Measurements from ENCODE around the gene IL37.

Gene IL37, protein sequence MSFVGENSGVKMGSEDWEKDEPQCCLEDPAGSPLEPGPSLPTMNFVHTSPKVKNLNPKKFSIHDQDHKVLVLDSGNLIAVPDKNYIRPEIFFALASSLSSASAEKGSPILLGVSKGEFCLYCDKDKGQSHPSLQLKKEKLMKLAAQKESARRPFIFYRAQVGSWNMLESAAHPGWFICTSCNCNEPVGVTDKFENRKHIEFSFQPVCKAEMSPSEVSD

DNA sequence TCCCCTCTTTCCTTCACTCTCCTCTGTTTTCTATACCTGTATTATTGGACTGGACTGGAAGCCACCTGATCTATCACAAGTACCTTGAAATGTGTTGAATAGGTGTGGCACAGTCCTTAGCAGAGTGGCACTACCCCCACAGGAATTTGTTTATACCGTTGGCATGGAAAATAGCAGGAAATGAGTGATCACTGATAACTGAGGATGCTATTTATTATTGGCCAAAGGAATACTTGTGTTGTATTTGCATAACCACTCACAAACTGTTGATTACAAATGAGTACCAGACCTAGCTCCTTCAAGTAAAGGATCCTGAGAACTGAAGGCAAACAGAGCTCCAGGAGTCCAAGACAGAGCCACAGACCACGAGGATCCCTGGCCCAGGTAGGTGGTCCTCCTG is at the start of gene IL37:
Gene IL37, plus strand, starts transcription at position 301 of the 400 bp plus-strand sequence. CDS start 1,848 bp downstream, outside the sequence.
- no peak for ATAC-seq

DNA sequence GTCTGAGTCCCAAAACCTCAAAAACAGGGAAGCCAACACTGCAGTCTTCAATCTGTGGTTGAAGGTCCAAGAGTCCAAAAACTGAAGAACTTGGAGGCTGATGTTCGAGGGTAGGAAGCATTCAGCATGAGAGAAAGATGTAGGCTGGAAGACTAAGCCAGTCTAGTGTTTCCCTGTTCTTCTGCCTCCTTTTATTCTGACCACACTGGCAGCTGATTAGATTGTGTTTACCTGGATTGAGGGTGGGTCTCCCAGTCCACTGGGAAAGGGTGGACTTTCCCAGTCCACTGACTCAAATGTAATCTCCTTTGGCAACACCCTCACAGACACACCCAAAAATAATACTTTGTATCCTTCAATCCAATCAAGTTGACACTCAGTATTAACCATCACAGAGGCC is 46.9 kb upstream of the IL37 start:
- no peak for ATAC-seq

DNA sequence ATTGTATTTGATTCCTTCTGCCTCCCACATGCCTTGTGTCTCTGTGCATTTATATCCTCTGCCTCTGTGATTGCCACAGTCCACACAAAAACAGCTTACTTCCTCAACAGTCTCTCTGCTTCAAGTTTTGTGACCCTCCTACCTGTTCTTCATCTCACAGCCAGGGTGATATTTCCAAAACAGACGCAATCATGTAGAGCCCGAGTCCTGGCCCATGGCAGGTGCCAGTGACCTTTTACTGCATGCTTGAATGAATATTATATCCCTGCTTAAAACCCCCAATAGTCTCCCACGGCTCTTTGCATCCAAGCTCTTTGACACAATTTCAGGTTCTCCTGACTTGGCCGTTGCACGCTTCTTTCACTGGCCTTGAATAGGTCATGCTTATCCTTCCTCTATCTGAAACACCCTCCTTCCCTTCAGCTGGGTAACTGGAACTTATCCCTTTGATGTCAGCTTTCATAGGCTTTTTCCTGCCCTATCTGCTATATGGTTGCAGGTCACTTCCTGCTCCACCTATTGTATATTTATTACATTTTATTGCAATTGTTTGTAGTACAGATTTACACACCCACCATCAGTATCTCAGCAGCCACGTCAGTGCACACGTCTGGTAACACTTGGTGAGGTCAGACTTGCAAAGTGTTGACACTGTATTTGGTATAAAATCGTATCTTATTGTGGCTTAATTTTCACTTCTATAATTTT is 44.7 kb upstream of the IL37 start:
- no peak for ATAC-seq

DNA sequence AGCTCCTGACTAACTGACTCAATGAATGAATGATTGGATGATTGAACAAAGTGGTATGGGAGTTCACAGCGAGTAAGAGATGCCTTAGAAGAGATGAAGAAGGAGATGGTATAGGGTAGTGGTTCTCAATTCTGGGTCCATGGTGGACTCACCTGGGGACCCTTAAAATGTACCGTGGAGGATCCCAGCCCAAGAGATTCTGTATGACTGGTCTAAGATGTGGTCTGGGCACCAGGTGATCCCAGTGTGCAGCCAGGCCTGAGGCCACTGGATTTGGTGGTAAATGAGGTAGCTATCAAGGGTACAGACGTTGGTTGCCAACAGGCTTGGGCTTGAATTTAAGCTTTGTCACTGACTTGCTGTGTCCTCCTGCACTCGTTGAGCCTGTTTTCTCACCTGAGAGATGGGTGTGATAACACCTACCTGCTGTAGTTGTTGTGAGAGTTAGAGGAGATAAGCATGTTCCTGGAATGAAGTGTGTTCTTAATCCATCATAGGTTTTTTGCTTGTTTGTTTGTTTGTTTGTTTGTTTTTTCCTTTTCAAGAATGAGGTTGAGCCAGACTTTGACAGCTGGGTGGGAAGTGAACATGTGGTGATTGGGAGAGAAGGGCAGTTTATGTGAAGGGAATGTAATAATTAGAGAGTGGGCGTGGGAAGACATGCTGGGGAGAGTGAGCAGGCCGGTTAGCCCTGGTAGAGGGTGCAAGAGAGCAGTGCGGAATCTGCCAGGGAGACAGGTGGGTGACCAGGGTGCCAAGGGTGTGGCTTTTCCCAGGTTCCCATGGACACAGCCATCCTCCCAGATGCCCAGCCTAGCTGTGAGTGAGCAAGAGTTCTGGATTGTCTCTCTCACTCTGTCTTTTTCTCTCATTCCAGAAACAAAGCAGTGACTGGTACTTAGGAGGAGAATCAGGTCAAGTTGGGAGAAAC is 43.0 kb upstream of the IL37 start:
- ATAC-seq: no peak

DNA sequence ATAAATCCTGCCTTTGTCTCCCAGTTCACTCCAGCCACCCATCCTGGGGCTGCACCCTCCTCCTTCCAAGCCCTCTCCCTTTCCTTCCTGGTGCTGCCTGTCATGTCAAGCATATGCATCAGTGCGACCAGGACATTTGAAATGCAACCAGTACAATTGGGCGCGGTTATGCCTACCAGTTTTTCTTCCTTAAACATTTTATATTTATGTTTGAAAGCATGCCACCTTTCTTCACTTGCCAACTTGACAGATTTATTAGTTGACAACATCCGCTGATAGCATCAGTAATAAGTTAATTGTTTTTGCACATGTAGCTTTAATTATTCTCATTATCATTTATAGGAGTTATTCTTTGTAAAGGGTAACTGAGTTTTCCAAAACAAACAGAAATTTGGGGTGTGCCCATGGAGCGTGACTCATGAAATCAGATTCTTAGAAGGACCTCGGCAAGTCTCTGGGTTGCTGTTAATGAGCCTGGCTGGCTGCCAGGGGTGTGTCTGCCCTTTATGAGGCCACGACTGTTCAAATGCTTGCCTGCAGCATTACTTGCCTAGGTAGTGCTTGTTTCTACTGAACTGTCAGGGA is 41.6 kb upstream of the IL37 start:
- ATAC-seq: peak in 1 of 2 donors; percentile 74

DNA sequence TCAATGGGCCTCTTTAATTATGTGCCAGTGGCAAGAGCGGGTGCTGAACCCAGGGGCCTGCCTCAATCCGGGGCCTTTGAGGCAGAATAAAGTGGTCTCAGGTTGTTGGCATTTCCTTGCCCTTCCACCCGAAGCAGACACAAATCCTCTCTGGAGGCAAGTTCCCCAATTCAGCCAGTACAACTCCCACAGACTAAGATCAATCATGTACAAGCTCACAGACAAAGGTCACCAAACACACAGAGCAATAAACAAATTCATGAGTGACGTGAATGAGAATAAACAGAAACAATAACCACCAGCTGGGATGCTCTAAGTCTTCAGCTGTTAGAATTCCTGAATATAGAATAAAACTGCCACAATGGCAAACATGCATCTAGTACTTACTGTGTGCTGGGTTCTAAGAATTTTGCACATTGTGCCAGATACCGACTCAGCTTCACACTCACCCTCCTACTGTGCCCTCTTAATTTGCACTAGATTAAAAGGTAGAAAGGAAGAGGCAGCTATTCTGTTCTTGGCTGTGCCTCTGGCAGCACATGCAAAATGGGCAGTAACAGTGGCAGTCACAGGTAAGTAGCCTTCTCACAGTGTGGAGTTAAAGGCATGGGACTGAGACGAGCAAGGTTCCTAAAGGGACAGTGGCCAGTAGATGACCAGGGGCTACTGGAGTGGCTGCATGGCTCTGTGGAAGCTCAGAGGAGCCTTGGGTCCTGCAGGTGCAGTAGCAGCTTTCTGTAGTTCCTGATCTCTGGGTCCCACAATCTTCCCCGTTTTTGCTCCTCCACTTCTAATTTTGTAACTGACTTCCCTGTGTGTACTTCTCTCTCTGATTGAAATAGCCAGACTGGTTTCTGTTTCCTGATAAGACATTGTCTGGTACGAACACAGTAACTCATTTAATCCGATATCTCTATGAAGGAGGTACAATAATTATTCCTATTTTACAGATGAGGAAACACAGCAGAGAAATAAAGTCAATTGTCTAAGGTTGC is 39.8 kb upstream of the IL37 start:
- ATAC-seq: no peak

DNA sequence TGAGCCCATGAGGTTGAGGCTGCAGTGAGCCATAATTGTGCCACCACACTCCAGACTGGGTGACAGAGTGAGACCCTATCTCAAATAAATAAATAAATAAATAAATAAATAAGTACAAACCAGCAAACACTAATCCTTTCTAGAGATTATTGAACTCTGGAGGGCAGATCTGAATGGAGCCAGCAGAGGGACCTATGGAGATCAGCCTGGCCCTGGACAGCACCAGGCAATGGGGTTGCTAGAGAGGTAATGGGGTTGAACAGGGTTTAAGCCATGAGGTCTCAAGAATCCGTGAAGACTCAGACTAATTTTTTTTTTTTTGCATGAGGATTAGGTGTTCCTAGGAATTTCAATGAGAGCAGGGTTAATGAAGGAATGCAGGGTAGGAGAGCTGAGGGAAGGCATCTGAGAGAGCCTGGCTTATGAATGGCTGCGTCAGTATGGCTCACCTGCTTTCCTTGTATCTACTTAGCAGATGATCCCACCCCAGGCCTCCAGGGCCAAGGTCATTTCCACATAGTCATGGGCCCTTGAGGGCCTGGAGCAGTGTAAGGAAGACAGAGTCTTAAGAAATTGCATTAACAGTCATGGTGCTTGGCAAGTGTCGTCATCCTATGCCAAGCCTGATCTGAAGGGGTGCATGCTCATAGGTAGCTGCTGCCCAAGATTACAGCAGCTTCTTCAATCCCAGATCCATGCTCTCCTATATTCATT is 34.6 kb upstream of the IL37 start:
- ATAC-seq: no peak

DNA sequence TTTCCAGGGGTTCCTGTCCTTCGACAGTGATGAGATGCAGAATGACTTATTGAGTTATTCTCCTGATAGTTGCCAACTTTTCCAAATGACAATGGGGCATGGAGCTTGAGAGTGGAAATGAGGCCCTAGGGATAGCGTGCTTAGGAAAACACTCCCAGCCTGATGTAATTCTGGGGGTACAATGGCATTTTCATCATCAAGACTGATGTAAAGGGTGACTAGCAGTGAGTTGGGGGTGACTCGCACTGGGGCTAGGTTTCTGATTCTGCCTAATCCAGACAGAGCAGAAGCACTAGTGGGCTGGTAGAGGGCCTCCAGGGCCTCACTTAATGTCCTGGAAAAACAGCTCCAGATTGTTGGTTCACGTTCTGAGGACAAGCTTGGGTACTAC is 34.0 kb upstream of the IL37 start:
- ATAC-seq: no peak

DNA sequence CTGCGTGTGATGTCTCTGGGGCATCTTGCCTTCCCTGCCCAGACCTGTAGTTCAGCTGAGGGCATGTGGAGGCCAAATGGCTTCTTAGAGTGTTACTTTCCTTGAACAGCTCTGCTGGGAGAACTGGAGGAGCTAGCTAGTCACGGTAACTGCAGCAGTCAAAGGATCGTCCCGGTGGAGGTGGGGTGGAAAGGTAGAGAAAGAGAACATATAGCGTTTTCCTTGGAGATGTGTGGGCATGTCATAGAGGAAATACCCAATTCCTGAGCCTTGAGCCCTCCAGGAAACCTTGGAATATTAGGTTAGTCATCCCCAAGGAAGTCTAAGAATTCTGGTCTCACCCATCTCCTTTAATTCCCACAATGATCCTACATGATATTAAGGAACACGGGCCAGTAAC is 33.5 kb upstream of the IL37 start:
- ATAC-seq: no peak

DNA sequence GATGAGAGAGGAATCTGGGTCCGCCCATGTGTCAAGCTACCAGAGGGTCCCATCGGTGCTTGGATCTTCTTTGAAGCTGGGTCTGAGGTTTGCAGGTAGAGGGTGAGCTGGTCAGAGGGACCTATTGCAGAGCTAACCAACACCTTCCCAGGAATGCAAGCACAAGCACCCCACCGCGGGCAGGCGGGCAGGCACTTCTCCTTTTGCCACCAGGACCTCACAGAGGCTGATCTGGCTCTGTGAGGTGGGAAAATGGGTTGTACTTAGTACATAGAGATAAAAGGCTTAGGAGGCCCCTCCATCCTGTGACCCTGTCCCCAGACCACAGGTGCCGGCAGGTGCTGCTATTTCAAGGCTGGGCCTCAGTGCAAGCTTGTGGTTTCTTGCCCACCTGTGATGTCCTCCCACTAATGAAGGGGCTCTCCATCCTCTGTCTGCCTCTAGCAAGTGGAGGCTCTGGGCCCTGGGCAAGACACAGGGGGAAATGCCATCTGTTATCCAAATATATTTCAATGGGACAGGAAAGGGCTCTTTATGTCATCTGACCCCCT is 31.4 kb upstream of the IL37 start:
- no peak for ATAC-seq

DNA sequence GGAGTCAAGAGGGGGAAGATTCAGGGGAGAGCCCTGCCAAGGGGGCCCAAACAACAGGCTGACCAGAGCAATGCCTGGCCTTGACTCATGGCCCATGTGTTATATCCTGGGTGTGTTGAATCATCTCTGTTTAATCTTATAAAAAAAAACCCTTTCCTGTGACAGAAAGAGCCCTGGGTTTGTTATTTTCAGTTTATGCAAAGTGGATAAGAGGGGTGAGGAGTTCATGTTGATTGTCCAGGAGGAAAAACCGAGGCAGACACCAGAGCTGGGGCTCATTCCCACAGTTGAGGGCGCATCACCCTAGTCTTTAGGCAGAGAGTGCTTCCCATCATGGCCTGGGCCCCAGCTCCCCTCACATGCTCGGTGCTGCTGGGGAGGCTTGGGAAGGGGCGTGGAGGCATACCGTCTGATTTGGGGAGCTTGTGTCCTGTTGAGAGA is 30.9 kb upstream of the IL37 start:
- ATAC-seq: peak; percentile 48 to 54

DNA sequence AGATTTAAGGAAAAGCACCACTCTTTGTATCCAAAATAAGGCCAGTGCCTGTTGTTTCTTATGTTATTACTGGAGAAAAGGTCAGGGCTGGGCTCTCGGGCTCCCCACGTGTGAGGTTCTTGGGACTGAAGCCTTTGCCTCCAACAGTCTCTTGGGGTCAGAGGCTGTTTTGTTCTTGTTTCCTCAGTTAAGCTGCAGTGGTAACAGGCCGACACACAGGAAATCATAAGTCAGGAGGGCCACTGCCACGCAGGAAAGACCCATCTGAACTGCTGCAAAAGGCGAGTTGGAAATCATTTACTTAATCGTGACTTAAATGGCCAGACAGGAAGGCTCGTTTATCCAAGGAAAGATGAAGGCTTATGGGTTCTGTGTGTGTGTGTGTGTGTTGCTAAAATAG is 30.3 kb upstream of the IL37 start:
- no peak for ATAC-seq

DNA sequence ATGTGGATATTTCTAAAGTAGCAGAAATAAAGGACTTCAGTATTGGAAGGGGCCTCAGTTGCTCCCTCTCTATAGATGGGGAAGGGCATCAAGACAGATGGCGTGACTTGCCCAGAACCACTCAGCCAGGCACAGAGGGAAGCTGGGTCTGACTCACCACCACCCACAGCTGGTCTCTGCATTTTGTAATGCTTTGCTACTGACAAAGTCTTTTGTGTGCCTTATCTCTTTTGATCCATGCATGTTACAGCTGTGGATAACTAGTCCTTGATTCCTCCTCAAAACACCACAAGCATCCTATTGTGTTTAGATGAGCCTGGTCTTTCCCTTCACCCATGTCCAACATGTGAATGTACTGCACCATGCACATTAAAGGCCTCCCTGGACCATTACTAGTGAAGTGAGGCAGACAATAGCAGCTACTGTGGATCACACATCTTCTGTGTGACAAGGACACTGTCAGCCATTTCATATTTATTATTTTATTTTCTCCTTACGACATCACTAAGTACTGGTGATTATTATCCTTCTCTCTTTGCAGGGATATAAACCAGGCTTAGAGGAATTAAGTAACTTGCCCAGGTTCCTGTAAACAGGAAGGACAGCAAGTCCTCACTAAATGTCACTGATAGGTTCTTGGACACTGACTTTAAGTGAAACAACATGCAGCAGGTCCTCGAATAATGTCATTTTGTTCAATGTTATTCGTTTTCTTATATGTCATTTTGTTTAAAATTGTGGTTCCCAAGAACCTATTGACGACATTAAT is 29.6 kb upstream of the IL37 start:
- peak; percentile 72 to 76 for ATAC-seq

DNA sequence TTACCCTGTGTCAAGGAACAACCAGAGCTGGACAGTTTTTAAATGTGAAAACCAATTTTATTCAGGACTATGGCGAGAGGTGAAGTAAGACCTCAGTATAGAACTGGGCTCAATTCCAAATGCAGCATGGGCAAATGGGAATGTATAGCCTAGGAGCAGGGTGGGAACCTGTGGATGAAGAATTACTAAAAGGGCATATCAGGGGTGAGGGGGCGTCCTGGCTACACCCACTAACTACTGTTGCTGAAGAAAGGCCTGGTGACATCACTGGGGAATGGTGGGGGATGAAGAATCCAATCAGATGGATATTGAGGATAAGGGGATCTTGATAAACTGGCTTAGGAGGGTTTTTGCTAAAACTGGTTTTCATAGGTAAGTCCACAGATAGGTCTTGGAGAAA is 27.3 kb upstream of the IL37 start:
- ATAC-seq: no peak

DNA sequence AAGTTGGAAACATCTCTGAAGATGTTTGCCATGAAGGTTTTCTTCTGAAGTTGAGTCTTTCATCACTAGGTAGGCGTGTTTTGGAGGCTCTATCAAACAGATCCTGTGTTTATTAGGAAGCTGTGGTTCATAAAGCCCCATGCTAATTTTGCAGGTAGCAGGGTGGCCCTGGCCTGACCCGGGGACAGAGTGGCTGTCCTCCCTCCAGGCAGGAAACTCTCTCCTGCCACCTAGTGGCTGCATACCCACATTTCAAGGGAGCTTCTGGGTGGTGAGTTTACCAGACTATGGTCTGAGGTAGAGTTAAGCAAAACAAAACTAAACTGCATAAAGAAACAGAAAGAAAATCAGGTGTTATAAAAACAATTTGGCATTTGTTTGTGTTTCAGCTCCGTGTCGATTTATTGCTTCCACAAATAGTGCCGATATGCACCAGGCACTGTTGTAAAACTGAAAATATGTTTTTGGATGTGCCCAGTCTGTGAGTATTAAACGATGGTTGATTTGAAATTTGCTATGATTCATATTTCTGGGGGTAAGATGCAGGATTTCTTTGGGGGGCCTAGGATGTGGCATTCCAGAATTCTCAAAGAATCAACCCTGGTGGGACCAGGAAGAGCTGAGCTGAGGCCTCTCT is 26.0 kb upstream of the IL37 start:
- ATAC-seq: peak; percentile 73 to 76

DNA sequence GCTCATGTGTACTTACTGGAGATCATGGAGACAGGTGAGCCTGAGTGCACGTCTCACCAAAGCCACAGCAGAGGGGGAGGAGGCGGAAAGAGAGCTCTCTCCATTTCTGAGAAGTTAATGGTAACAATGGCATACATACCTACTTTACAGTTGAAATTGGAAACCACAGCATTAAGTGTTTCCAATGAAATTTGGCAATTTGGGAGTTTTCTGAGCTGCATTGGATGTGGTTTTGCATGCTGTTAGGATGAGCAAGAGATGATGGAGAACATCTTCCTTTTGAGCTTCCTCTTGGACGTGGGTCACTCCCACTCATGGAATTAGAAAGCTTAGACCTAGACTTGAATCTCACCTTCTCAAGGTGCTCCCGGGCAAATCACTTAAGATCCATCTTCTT is 25.5 kb upstream of the IL37 start:
- no peak for ATAC-seq

DNA sequence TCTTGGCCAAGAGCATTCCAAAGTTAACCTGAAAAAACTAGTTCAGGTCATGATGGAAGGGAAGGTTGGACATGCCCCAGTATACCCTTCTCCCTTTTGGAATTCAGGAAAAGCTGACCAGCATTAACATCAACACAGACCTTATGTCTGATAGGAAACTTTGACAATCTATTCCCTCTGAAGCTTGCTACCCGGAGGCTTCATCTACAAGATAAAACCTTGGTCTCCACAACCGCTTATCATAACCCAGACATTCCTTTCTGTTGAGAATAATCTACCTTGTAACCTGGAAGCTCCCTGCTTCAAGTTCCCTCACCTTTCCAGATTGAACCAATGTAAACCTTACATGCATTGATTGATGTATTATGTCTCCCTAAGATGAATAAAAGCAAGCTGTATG is 24.7 kb upstream of the IL37 start:
- no peak for ATAC-seq

DNA sequence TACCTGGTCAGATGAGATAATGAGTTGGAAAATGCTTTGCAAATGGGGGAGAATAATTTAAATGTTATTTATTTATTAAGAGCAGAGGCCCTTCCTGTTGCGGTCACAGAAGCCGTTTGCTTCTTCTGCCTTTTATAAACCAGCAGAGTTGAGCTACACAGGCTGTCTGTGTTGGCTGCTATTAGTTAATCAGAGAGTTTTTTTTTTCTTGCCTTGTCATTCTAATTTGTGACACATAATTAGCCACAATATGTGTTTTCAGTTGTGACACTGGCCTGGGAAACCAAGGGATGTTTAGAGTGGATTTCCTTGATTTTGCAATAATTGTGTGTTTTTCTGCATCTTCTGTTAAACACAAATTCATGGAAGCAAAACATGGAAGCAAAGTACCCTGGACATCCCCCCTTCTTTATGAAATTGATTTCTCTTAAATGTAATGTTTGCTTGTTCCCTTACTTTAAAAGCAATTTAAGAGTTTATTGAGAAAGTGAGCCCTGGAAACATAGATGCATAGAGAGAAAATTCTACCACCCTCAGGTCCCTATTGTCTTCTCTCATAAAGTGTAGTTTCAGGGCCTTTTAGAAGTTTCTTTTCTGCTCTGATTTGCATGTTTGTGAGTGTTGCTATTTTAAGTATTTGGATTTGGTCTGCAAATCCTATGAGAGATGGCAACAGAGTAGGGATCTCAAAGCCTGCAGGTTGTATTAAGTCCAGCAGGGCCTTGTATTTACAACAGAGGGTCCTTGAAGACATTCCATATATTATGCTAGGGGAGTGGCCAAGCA is 22.8 kb upstream of the IL37 start:
- no peak for ATAC-seq

DNA sequence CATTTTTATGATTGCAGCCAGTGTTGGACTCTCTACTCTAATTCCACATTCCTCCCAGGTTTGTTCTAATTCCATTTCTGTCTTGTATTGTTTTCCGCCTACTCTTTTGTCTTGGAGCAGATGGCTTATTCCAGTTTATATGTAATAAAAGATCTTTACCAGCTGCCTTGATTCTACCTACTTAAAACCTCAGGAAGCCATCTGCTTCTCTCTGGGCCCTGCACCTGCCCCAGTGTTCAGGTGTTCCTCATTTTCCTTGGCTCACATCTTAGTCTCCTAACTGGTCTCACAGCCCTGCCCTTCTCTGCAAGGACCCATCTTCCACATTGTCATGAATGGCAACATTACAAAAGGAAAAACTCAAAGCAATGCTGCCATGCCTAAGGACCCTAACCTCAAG is 21.0 kb upstream of the IL37 start:
- ATAC-seq: no peak

Data from activated CD4-positive, CD25-positive, alpha-beta regulatory T cell treated with anti-CD3 and anti-CD28 coated beads, Interleukin-2, amount 50 U/mL, for 24 hours (primary cell).